HG03439 (cell line): Measurements from ENCODE around the gene METRNL.
"Not testable (repeated sequence)": the region's sequence is repeated elsewhere in the genome, so short reads cannot be mapped to it uniquely, and the experiment has no call there.

Experiments used
- ATAC-seq: cut with Tn5 transposase; IDR thresholded peaks from one replicate; pipeline ENCODE4 v1.9.1; 2021; ENCODE audit warnings: mild to moderate bottlenecking, moderate library complexity; ENCODE audit not compliant: unreplicated experiment

Gene METRNL

GRCh38 chr17:83051396-83052240, 27.8 kb upstream of the METRNL start:
- peak; percentile 92 for ATAC-seq

- peak; percentile 5 for ATAC-seq
These were observed 27.2 kb upstream of the METRNL start for GRCh38 chr17:83052241-83052564.

- no peak for ATAC-seq
These were observed 26.3 kb upstream of the METRNL start for GRCh38 chr17:83053021-83053681.

- ATAC-seq = no peak
These were observed 25.5 kb upstream of the METRNL start for GRCh38 chr17:83053739-83054451.

DNA sequence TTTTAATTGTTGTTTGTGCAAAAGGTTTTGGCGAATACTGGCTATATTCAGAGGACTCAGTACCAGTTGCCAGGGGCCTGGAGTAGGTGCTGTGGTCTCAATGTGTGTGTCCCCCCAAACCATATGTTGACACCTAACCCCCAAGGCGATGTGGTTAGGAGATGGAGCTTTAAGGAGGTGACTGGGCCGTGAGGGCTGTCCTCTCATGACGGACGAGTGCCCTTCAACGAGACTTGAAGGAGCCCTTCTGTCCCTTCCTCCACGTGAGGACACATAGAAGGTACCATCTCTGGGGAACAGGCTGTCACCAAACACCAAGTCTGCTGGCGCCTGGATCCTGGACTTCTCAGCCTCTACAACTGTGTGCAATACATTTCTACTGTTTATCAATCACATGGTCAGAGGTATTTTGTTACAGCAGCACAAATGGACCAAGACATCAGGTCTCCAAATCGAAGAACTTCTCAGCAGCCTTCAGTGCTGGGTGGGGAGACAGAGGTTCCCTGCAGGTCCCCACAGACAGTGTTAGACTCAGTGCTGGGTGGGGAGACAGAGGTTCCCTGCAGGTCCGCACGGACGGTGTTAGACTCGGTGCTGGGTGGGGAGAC, 24.8 kb upstream of the METRNL start:
- no peak for ATAC-seq

DNA sequence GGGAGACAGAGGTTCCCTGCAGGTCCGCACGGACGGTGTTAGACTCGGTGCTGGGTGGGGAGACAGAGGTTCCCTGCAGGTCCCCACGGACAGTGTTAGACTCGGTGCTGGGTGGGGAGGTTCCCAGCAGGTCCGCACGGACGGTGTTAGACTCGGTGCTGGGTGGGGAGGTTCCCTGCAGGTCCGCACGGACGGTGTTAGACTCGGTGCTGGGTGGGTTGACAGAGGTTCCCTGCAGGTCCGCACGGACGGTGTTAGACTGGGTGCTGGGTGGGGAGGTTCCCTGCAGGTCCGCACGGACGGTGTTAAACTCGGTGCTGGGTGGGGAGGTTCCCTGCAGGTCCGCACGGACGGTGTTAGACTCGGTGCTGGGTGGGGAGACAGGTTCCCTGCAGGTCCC, 24.2 kb upstream of the METRNL start:
- ATAC-seq = not testable (repeated sequence)

- no peak for ATAC-seq
These were observed 23.4 kb upstream of the METRNL start for GRCh38 chr17:83055911-83056582.

- no peak for ATAC-seq
These were observed 22.6 kb upstream of the METRNL start for GRCh38 chr17:83056583-83057396.

- ATAC-seq = no peak
These were observed 22.0 kb upstream of the METRNL start for GRCh38 chr17:83057397-83057761.

- no peak for ATAC-seq
These were observed 21.6 kb upstream of the METRNL start for GRCh38 chr17:83057793-83058265.

- ATAC-seq = no peak
These were observed 21.1 kb upstream of the METRNL start for GRCh38 chr17:83058266-83058798.

GRCh38 chr17:83061586-83061985, 17.8 kb upstream of the METRNL start:
- no peak for ATAC-seq

DNA sequence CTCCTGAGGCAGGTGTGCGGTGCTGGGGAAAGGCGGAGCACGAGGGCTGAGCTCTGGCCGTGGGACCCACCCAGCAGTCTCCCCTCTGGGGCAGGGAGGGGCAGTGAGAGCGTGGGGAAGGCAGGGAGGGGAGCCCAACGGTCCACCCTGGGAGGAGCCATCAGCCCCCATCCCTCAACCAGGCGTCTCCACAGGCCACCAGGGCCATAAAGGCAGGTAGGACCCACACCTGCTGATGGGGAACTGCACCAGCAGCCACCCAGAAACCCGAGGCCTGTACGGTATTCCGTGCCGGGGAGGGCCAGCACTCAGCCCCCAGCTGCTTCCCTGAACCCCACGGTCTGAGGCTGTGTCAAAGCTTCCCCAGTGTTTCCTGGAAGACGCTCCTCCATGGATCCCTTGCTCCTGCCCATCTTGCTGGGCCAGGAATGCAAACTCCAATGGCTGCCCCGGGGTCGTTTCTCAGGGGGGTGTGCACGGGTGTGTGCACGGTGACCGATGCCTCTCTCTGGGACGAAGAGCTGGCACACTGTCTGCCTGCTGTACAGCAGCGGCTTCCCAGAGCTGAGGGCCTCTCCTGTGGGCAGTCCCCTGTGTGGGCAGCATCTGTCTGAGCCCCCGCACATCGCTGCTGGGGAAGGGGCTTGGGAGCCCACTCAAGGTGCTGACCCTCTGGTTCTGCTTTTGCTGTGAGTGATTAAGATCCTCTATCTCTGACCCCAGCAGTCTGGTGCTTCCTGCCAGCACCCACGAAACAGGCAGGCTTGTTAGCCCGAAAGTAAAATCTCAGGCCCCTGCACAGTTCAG, 17.2 kb upstream of the METRNL start:
- no peak for ATAC-seq

- ATAC-seq = no peak
These were observed 16.4 kb upstream of the METRNL start for GRCh38 chr17:83062818-83063671.

GRCh38 chr17:83064021-83064731, 15.2 kb upstream of the METRNL start:
- ATAC-seq = no peak

GRCh38 chr17:83064732-83065659, 14.4 kb upstream of the METRNL start:
- no peak for ATAC-seq
